Measurements from ENCODE around the gene ASMT.

ASMT gene

DNA sequence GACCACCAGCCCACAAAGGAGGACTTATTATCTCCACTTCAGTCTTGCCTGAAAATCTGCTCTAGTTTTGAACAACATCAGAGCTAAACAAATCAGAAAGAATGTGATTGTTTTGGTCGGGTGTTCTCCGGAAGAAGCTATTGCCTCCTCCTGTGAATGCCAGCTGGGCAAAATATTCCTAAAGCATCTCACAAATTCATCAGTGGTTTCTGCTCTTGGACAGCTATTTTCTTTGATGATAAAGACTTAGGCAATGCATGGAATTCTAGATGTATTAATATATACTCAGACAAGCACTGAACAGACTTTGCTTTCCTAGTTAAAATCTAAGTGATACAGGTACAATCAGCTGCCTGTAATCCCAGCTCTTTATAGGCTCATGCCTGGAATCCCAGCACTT, 71.8 kb downstream of the ASMT start:
- no peak overlapping the region for H3K4me3 ChIP-seq (ENCODE audit: control insufficient read depth, low read depth, low read length)
- TF ChIP-seq, protein P1, sequence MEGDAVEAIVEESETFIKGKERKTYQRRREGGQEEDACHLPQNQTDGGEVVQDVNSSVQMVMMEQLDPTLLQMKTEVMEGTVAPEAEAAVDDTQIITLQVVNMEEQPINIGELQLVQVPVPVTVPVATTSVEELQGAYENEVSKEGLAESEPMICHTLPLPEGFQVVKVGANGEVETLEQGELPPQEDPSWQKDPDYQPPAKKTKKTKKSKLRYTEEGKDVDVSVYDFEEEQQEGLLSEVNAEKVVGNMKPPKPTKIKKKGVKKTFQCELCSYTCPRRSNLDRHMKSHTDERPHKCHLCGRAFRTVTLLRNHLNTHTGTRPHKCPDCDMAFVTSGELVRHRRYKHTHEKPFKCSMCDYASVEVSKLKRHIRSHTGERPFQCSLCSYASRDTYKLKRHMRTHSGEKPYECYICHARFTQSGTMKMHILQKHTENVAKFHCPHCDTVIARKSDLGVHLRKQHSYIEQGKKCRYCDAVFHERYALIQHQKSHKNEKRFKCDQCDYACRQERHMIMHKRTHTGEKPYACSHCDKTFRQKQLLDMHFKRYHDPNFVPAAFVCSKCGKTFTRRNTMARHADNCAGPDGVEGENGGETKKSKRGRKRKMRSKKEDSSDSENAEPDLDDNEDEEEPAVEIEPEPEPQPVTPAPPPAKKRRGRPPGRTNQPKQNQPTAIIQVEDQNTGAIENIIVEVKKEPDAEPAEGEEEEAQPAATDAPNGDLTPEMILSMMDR (conservative IDR thresholded peaks at IDR 0.05; ENCODE audit: control insufficient read depth, insufficient read depth, low read depth, low read length) = no peak
- DNase-seq (ENCODE audit: low read depth) = no peak

Data from fibroblast of mammary gland (primary cell).